Measurements from ENCODE around the gene AKAP8.
"Not testable (repeated sequence)": the region's sequence is repeated elsewhere in the genome, so short reads cannot be mapped to it uniquely, and the experiment has no call there.

Gene AKAP8

GRCh38 chr19:15374105-15374651 is 5.4 kb downstream of the AKAP8 start:
- DNase-seq (ENCODE audit: low read depth in 2 of 3, low spot score in 2 of 3), result no peak

GRCh38 chr19:15373644-15374043 is 5.9 kb downstream of the AKAP8 start:
- DNase-seq (ENCODE audit: low read depth in 2 of 3, low spot score in 2 of 3), result no peak

GRCh38 chr19:15372891-15373301 is 6.7 kb downstream of the AKAP8 start:
- no peak for DNase-seq (ENCODE audit: low read depth in 2 of 3, low spot score in 2 of 3)

- no peak for DNase-seq (ENCODE audit: low read depth in 2 of 3, low spot score in 2 of 3)
Observed at GRCh38 chr19:15372470-15372869, 7.1 kb downstream of the AKAP8 start.

- DNase-seq (ENCODE audit: low read depth in 2 of 3, low spot score in 2 of 3), result no peak
Observed at GRCh38 chr19:15371786-15372380, 7.7 kb downstream of the AKAP8 start.

- no peak for DNase-seq (ENCODE audit: low read depth in 2 of 3, low spot score in 2 of 3)
Observed at GRCh38 chr19:15371119-15371518, 8.5 kb downstream of the AKAP8 start.

- no peak for DNase-seq (ENCODE audit: low read depth in 2 of 3, low spot score in 2 of 3)
Observed at GRCh38 chr19:15369594-15369891, 10.0 kb downstream of the AKAP8 start.

GRCh38 chr19:15368798-15369593 is 10.6 kb downstream of the AKAP8 start:
- no peak for DNase-seq (ENCODE audit: low read depth in 2 of 3, low spot score in 2 of 3)

- DNase-seq (ENCODE audit: low read depth in 2 of 3, low spot score in 2 of 3), result no peak
Observed at GRCh38 chr19:15368051-15368632, 11.4 kb downstream of the AKAP8 start.

GRCh38 chr19:15367439-15367838 is 12.1 kb downstream of the AKAP8 start:
- DNase-seq (ENCODE audit: low read depth in 2 of 3, low spot score in 2 of 3), result no peak

GRCh38 chr19:15365264-15365663 is 14.3 kb downstream of the AKAP8 start:
- DNase-seq (ENCODE audit: low read depth in 2 of 3, low spot score in 2 of 3), result no peak

GRCh38 chr19:15363791-15364190 is 15.8 kb downstream of the AKAP8 start:
- DNase-seq (ENCODE audit: low read depth in 2 of 3, low spot score in 2 of 3), result not testable (repeated sequence)

- DNase-seq (ENCODE audit: low read depth in 2 of 3, low spot score in 2 of 3), result not testable (repeated sequence)
Observed at GRCh38 chr19:15363048-15363447, 16.5 kb downstream of the AKAP8 start.

GRCh38 chr19:15360015-15360414 is 19.6 kb downstream of the AKAP8 start:
- DNase-seq (ENCODE audit: low read depth in 2 of 3, low spot score in 2 of 3), result not testable (repeated sequence)

GRCh38 chr19:15358918-15359317 is 20.7 kb downstream of the AKAP8 start:
- DNase-seq (ENCODE audit: low read depth in 2 of 3, low spot score in 2 of 3), result no peak

GRCh38 chr19:15357906-15358305 is 21.7 kb downstream of the AKAP8 start:
- no peak for DNase-seq (ENCODE audit: low read depth in 2 of 3, low spot score in 2 of 3)

- no peak for DNase-seq (ENCODE audit: low read depth in 2 of 3, low spot score in 2 of 3)
Observed at GRCh38 chr19:15354566-15355296, 24.9 kb downstream of the AKAP8 start.

- no peak for DNase-seq (ENCODE audit: low read depth in 2 of 3, low spot score in 2 of 3)
Observed at GRCh38 chr19:15353908-15354307, 25.7 kb downstream of the AKAP8 start.

- DNase-seq (ENCODE audit: low read depth in 2 of 3, low spot score in 2 of 3), result not testable (repeated sequence)
Observed at GRCh38 chr19:15352535-15352934, 27.1 kb downstream of the AKAP8 start.

GRCh38 chr19:15341328-15341727 is 38.3 kb downstream of the AKAP8 start:
- DNase-seq (ENCODE audit: low read depth in 2 of 3, low spot score in 2 of 3), result not testable (repeated sequence)

GRCh38 chr19:15340086-15340485 is 39.5 kb downstream of the AKAP8 start:
- DNase-seq (ENCODE audit: low read depth in 2 of 3, low spot score in 2 of 3), result no peak

- no peak for DNase-seq (ENCODE audit: low read depth in 2 of 3, low spot score in 2 of 3)
Observed at GRCh38 chr19:15337202-15337601, 42.4 kb downstream of the AKAP8 start.

Data from activated CD8-positive, alpha-beta memory T cell treated with anti-CD3 and anti-CD28 coated beads for 48 hours (primary cell).